Skeletal muscle cell (primary cell): ENCODE measurements around the gene MATK.

Experiments
- DNase-seq: peaks from one replicate; pipeline ENCODE4 v3.0.0-alpha.2; 2010; ENCODE audit warnings: low read depth
- H3K4me3 ChIP-seq: 2 replicates; pipeline ENCODE4 v1.5.1; 2011; ENCODE audit warnings: low read depth, mild to moderate bottlenecking, control low read depth, low read length, moderate library complexity

Gene MATK, protein sequence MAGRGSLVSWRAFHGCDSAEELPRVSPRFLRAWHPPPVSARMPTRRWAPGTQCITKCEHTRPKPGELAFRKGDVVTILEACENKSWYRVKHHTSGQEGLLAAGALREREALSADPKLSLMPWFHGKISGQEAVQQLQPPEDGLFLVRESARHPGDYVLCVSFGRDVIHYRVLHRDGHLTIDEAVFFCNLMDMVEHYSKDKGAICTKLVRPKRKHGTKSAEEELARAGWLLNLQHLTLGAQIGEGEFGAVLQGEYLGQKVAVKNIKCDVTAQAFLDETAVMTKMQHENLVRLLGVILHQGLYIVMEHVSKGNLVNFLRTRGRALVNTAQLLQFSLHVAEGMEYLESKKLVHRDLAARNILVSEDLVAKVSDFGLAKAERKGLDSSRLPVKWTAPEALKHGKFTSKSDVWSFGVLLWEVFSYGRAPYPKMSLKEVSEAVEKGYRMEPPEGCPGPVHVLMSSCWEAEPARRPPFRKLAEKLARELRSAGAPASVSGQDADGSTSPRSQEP

DNA sequence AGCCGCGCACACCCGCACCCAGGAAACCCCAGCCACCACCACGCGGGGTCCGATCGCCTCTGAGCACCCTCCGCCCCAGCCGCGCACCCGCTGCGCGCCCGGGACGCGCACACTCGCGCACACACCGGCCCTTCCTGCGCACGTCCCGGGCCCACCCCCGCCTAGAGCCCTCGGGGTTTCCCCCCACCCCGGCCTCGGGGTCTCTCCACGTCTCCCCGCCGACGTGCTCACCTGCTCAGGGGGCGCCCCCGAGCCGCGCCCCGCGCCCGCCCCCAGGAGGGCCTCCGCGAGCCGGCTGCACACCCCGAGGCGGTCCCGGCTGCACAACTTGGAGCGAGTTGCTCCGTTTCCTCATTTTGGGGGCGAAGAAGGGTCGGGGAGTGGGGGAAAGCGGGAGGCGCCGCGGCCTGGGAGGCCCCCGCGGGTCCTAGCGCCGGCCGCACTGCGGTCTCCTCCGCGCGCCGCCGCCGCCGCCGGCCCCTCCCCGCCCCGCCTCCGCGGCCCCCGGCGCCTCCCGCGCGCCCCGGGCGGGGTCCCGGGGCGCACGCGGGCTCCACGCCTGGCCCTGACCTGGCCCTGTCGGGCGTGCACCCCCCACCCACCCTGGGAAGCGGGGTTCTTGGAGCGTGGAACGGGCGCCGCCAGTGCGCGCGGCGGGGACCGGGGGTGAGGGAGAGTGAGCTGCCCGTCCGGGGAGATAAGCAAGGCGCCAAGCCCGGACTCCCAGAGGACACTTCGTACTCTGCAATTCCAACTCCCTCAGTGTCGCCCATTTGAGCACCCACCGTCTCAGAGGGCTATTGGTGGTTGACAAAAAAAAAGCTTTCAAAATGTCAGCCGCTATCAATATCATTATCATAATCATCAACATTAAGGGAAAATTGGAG lies at the start of gene MATK:
Gene MATK (minus strand): TSS at position 444 of the 887 bp plus-strand sequence. CDS start 1,246 bp downstream, outside the sequence.
- no peak within 1 kb of the TSS for H3K4me3 ChIP-seq
- DNase-seq, result no peak

DNA sequence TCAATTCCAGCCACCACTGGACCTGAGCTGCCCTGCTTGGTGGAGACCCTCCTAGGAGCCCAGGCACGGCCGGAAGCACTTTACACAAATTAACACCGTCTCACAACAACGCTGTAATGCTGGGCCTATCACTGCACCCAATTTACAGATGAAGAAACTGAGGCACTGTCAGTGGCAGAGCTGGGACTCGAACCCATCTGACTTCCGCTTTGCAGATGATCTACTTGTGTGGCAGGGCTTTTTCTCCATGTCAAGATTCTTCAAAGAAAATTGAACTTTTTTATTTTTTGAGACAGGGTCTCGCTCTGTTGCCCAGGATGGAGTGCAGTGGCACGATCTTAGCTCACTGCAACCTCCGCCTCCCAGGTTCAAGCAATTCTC lies 48.9 kb upstream of the MATK start:
- no peak overlapping the region for H3K4me3 ChIP-seq
- DNase-seq, result no peak

DNA sequence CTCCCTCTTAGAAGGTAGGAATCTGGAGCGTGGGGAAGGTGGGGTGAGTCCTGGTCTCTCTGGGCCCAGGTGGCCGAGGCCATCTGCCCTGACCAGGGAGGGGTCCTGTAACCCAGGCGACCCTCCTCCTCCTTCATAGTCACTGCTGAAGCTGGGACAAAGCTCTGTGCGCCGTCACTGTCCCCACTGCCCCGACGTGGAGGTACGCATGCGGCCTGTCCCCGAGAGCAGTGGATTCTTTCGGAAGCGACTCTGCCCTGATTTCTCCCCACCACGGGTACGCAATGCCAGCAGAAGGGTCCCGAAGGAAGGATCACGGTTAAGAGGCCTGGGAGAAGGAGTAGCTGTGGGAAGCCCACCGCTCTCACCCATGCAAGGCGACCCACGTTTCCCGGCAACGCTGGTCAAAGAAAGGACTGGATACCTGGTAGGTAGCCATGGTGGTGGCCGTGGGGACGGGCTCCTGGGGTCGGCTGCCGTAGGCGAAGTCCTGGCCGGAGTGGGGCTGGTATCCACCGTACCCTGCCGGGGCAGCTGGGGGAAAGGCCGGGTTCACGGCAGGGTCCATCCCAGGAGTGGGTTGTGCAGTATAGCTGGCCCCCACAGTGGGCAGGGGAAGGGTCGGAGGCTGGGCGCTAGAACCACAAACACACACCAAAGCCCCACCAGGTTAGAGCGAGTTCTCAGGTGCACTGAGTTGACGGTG lies 48.3 kb upstream of the MATK start:
- H3K4me3 ChIP-seq, result no peak overlapping the region
- DNase-seq, result no peak

DNA sequence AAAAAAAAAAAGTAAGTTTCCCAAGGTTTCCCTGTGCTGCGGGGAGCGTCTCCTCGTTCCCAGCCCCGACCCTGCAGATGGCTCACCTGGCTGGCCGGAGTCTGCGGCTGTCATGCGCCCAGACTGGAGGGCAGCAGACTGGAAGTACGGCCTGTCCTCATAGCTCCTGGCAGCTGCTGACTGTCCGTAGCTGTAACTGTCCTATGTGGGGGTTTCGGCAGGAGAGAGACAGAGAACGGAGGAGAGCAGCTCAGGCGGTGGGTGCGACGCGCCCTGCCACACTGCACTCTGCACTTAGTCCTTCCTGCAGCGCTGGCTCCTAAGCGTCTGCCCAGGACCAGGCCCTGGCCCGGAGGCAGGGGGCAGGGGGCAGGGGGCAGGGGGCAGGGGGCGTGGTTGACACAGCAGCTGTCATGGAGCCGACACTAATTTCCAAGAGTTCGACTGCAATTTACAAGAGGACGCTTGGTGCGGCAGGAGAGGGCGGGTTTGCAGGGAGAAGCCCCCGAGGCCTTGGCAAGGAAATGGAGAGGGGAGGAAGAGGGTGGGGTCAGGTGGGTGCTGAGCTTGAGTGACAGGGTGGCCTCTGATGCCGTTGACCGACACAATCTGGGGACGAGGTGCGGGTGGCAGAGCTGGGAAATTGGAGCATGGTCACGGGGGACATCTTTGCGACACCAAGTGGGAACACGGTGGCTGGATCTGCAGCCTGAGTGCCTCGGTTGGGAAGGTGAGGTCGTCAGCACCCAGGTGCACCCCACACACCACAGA lies 47.6 kb upstream of the MATK start:
- no peak overlapping the region for H3K4me3 ChIP-seq
- DNase-seq, result no peak

DNA sequence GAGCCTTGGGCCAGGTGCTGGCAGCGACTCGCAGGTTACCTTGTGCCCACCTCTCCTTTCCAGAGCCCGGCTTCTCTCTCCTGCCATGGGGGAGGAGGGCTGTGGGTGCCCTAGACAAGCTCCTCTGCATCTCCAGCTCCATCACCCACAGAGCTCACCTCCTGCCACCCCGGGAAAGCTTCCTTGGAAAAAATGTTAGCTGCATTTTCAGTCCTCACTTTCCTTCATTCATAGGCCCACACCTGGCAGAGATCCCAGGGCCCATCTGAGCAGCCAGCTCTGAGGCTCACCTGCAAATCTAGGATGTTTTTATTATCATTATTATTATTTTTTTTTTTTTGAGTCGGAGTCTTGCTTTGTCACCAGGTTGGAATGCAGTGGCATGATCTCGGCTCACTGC lies 45.8 kb upstream of the MATK start:
- no peak for DNase-seq
- no peak overlapping the region for H3K4me3 ChIP-seq

DNA sequence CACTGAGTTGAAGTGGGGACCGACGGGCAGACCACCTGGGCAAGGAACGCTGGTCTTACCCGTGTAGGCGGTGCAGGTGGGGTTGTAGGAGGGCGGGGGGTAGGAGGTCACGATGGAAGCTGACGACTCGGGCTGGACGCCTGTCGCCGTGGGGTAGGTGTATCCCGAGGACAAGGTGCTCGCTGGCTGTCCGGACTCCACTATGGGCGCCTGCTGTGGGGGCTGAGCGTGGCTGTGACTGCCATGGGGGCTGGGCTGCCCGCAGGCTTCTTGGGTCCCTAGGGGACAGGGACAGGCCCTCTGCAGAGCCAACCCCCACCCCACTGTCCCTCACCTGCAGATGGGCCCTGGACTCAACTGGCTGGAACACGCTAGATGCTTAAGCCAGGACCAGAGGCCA lies 45.4 kb upstream of the MATK start:
- H3K4me3 ChIP-seq, result no peak overlapping the region
- DNase-seq, result no peak

DNA sequence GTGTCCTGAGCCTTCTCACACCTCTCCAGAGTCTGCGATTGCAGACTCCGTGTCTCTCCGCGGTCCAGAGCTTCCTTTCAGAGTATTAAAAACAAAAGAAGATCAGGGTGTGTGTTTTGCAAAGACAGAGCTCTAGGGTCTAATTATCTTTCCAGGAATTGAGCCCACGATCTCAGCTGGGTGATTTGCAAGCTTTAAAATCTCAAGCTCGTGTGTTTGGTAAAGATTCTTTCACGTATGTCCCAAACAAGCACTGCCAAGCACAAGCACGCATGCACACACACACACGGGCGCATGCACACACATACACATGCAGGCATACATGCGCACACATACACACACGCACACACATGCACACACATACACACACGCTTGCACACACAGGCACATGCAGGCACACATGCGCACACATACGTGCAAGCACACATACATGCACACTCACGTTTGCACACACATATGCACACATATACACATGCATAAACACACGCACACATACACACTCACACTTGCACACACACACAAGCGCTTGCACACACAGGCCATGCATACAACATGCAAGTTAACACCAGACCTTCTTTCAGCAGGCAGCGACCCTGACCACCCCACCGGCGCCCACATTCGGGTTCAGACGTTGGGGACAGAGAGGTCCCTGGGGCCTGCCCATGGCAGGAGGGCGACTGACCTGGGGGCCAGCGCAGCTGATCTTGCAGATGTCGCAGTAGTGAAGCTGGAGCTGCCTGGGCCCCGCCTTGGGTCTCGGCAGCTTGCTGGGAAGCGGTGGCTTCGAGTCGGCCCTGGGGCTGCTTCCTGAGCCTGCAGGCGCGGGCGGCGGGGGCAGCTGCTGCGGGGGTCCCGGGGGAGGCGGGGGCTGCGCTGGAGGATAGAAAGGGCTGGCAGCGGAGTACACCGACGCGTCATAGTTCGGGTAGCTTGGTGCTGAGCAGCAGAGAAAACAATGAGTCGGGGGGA lies 44.7 kb upstream of the MATK start:
- no peak overlapping the region for H3K4me3 ChIP-seq
- DNase-seq, result no peak

DNA sequence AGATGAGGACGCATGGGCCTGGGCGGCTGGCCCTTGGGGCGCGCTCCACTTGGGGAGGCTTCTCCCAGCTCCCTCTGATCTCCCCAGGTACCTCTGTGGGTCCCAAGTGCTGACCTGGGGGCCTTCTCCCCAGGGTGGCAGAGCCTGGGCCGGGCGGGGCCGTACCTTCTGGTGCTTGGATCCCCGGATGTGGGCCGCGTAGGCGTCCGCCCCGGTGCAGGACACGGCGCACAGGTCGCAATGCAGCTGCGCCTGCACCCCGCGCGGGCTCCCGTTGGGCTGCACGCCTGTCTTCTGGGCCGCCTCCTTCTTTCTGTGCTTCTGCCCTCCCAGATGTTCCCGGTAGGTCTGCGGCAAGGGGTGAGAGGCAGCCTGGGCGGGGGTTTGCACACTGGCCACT lies 41.1 kb upstream of the MATK start:
- no peak for DNase-seq
- H3K4me3 ChIP-seq, result no peak overlapping the region

DNA sequence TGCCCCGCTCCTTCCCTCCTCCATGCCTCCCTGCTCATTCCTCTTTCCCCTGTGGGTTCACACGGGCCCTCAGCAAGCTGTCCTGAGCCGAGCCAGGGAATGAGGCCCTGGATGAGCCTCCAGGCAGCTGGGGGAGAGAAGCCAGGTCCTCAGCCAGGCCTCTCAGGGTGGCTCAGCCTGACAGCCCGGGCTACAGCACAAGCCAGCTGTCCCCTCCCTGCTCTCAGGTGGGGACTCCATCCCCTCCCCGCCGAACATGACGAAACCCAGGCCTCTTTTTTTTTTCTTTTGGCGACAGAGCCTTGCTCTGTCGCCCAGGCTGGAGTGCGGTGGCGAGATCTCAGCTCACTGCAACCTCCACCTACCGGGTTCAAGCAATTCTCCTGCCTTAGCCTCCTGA lies 40.0 kb upstream of the MATK start:
- no peak for DNase-seq
- H3K4me3 ChIP-seq, result no peak overlapping the region

DNA sequence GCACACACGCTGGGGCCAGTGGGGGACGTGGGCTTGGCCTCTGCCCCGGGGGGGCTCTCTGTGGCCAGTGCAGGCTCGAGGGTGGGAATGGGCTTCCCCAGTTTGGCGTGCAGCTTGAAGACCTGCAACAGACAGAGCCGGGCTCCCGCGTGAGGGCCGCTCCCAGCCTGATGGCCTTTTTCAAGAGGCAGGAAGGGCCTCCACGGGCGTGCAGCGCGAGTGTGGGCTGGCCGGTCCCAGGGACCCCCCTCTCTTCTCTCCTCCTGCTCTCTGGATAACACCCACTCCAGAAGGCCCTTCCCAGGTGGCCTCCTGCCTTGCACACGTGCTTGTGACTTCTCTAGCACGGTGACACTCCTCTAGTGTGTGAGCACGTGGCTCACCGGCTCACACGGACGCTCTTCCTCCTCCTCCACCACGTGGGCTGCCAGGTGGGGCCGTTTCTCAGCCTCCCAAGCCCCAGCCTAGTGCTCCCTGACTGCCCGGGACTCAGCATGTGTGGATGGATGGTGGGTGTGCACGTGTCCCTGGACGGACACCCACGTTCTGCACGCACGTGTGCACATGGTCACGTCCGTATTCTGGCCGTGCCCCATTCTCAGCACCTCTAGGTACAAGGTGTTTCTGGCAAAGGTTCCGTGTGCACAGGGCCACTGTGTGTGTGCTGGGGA lies 39.2 kb upstream of the MATK start:
- H3K4me3 ChIP-seq, result no peak overlapping the region
- no peak for DNase-seq

DNA sequence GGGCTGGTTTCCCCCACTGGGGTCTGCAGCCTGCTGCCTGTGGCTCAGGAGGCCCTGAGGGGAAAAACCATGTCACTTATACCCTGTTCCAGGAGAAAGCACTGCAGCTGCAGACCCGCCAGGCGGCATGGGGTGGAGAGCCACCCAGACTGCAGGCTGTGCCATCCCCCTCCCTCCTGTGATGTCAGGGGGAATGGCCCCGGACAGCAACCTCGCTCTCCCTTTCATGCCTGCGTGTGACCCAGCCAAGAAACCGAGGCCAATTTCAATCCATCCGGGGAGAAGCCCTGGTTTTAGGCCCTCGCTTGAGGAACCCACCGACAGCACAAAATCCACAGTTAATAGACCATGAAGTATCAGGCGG lies 37.2 kb upstream of the MATK start:
- H3K4me3 ChIP-seq, result no peak overlapping the region
- DNase-seq, result no peak

DNA sequence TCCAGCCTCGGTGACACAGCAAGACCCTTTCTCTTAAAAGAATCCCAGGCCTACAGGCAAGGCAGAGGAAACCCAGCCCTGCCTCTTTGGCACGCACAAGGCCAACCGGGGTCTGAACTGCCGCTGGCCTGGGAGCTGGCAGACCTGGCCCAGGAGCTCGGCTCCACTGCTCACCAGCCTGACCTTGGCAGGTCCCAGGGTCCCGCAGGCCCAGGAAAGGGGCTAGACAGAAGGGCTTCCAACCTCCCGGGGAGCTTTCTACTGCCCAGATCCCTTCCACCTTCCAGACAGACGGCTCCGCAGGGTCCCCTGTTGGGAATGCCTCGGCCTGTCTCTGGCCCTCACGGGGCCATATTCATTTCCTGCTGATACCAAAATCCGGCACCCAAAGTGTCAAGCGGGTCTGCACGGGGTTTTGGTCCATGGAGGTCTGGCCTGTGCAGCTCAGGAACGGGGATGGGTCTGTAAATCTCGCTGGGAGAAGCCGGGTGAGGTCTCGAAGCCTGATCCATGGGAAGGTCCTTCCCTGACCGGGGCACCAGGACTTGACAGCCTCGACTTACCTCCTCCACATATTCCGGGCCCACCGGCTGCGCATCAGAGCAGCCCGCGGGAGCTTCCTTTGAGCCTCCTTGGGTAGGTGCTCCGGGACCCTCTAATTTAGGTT lies 36.6 kb upstream of the MATK start:
- no peak overlapping the region for H3K4me3 ChIP-seq
- DNase-seq, result no peak

DNA sequence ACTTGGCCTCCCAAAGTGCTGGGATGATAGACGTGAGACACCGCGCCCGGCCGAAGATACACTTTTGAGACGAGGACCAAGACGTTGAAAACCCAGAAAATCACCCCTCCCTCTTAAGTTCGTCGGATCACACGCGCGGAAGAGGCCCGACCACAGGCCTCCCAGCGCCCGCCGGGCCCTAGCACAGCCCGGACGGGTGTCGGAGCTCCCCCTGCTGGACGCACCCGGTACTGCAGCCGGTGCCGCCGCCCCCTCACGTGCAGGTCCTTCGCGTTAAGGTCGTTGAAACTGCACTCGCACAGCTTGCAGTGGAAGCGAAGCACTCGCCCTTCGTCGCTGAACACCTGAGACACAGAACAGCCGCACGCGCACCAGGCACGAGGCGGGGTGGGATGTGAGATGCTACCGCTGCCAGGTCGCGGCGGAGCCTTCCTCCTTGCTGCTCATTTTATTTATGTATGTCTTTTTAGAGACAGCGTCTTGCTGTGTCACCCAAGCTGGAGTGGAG lies 35.7 kb upstream of the MATK start:
- no peak for DNase-seq
- no peak overlapping the region for H3K4me3 ChIP-seq

DNA sequence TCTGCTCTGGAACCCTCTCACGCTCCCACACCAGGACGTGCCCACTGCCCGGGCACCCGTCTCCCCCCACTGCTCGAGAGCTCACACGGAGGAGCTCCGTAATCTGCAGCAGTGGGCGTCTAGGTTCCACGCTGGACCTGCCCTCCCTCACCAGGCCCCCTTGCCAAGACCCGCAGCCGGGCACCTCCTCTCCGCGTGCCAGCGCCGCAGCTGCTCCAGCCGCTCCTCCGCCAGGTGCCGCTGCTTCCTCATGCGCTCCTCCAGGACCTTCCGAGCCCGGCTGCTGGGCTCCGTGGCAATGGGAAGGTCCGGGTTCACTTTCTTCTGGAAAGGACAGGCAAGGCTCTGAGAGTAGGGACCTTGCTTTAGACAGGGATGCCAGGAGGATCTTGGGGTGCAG lies 35.0 kb upstream of the MATK start:
- DNase-seq, result no peak
- H3K4me3 ChIP-seq, result no peak overlapping the region

DNA sequence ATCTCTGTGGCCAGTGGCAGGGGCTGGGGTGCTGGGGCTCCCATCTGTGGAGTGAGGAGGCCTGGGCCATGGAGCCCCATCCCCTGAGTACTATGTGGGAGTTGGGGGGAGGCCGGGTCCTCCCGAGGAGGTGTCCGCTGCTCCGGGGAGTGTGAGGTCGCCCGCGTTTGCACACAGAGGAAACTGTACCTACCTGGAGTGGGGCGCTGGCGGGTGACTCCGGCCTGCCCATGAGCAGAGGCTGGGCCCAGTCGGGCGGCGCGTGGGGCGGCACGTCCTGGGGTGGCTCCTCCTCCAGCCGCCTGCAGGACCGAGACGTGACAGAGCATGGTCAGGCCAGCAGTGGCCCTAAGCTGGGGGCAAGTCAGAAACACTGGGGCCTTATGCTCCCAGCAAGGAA lies 33.8 kb upstream of the MATK start:
- DNase-seq, result no peak
- no peak overlapping the region for H3K4me3 ChIP-seq

DNA sequence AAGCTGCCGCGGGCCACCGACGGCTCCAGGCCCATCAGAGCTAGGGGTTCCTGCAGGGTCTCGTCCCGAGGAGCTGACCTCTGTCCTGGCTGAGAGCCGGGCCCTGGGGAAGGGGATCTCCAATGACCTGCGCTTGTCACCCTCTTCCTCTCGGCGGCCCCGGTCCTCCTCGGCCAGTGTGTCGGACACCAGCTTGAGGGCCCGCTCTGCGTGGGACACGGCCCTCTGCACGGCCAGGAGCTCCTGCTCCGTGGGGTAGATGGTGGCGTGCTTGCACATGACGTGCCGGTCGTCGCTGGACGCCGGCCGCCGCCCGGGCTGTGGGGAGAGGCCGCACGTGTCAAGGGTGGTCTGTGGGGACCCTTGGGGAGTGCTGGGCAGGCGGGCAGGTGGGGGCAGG lies 32.7 kb upstream of the MATK start:
- no peak overlapping the region for H3K4me3 ChIP-seq
- DNase-seq, result no peak

DNA sequence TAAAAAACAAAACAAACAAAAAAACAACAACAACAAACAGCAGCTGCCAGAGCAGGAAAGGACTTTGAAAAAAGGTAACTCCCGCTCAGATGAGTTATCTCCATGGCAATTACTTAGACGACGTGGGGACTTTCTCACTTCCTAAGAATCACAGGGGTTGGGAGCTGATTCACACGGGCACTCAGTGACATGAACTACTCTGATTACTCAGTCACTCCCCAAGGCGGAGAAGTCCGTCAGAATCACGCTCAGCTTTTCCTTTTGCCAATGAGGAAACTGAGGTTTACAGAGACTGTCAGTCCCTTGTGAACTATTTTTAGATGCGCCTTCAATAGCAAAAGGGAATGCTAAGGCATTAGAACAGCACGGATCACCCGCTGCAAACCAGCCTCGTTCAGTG lies 32.3 kb upstream of the MATK start:
- no peak for DNase-seq
- no peak overlapping the region for H3K4me3 ChIP-seq
